Activated CD4-positive, alpha-beta T cell treated with anti-CD3 and anti-CD28 coated beads, Interleukin-2, amount 50 U/mL, for 1 hour (primary cell): Measurements from ENCODE around the gene C2CD5.
"Not testable (repeated sequence)": the region's sequence is repeated elsewhere in the genome, so short reads cannot be mapped to it uniquely, and the experiment has no call there.

Experiments
- DNase-seq: peaks from one replicate; pipeline ENCODE4 v3.0.0-alpha.2; 2020

The C2CD5 gene

DNA sequence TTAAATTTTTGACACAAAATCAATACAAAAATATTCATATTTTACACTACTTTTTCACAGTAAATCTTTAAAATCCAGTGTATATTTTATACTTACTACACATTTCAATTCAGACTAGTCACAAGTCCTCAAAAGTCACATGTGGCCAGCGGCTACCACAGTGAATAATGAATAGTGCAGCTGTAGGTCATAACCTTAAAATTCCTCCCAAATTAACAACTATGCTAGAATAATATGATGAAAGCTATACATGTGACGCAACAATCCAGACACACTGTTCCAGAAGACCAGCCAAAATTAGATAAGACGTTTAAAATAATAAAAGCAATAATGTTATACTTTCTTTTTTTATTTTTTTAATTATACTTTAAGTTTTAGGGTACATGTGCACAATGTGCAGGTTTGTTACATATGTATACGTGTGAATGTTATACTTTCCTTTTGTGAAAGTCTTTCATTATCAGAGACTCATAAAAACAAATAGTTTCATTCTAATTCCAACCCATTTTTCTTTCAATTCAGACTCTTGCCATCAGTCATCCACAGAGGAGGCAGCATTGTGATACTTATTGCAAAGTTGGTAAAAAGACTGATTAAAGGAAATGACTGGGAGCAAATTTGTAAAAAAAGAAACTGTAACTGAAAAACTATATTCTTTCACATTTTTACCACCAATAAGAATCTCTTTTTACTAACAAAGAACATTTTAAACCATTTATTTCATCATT is 67.0 kb downstream of the C2CD5 start:
- no peak for DNase-seq

DNA sequence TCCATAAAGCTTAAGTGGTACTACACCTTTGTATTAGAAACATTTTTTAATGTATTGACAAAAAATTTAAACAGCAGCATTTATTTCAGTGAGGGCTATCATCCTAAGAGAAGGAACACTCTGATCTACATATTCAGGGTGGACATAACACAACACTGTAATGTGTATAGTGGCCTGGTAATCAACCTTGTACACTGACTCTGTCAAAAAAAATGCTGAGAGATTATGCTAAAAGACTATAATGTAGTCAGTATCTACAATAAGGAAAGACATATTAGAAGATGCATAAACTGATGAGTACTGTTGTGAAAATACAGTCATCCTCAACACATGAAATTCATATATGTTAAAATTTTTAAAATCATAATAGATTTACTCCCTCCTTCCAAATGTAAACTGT is 68.2 kb downstream of the C2CD5 start:
- no peak for DNase-seq

GRCh38 chr12:22474970-22475720 is 69.2 kb downstream of the C2CD5 start:
- no peak for DNase-seq

DNA sequence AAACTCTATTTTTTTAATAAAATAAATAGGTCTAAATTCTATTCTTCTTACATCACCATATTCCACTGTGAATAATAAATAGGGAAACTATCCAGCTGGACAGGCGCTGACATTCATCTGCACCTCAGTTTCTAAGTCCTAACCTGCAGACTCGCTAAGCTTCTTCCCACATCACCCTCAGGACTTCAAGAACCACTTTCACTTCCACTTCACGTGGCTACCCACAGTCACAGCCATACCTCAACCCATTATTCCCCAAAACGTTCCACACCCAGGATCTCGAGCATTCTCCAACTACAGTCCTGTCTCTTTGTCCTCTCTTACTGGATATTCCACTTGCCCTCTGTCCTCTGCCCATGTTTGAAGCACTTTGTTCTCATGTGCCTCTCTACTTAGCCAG is 71.1 kb downstream of the C2CD5 start:
- DNase-seq, result no peak

DNA sequence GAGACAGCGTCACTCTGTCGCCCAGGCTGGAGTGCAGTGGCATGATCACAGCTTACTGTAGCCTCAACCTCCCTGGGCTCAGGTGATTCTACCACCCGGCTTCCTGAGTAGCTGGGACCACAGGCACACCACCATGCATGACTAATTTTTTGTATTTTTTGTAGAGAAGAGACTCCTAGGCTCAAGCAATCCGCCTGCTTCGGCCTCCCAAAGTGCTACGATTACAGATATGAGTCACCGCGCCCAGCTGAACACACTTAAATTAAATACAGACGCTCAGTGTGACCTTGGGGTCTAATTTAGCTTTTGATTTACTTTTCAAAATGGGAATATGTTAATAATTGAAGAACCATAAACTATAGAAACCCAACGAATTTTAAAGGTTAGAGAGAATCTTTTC is 77.2 kb downstream of the C2CD5 start:
- DNase-seq, result no peak

DNA sequence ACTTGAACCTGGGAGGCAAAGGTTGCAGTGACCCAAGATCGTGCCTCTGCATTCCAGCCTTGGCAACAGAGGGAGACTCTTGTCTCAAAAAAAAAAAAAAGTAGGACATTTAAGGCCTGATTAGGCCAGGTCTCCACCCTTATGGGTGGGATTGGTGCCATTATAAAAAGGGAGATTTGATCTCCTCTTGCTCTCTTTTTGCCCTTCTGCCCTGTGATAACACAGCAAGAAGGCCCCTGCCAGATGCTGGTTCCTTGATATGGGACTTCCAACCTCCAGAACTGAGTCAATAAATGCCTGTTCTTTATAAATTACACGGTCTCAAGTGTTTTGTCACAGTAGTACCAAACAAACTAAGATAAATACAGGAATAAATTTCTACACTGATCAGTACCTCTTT is 81.0 kb downstream of the C2CD5 start:
- DNase-seq, result no peak

DNA sequence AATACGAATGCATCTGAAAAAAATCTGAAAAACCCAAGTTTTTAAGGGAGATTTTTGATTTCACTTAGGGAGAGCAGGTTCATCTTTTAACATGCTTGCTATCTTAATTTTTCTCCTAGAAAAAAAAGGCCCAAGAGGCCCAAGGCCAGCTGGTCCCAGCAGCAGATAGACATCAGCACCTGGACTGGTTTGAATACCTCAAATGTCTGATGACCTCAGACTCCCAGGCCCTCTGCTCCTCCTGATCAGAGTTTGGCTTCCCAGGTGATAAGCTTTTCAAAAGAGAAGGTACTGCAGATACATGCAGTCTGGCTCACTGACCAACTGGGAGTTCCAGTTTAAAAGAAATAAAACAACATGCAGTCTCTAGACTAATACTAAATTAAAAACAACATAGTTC is 82.6 kb downstream of the C2CD5 start:
- no peak for DNase-seq

- DNase-seq, result no peak
Observed at GRCh38 chr12:22459838-22460490, 84.4 kb downstream of the C2CD5 start.

- no peak for DNase-seq
Observed at GRCh38 chr12:22458298-22458937, 85.9 kb downstream of the C2CD5 start.

- no peak for DNase-seq
Observed at GRCh38 chr12:22457085-22457484, 87.3 kb downstream of the C2CD5 start.

DNA sequence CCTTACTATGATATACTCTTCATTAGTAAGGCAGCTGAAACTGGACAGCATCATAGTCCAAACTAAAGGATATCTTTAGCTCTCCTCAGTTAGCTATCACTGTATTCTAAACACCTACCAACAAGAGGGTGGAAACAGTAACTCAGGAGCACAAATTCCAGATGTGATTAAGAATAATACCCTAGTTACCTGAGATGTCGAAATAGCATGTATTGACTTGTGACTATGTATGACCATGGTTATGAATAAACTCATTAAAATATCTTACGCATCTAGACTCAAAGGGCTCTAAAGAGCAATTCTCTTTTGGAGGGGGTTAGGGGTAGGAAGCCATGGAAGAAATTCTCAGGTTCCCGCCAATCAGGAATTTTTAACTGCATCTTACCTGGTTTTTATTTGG is 90.8 kb downstream of the C2CD5 start:
- no peak for DNase-seq

DNA sequence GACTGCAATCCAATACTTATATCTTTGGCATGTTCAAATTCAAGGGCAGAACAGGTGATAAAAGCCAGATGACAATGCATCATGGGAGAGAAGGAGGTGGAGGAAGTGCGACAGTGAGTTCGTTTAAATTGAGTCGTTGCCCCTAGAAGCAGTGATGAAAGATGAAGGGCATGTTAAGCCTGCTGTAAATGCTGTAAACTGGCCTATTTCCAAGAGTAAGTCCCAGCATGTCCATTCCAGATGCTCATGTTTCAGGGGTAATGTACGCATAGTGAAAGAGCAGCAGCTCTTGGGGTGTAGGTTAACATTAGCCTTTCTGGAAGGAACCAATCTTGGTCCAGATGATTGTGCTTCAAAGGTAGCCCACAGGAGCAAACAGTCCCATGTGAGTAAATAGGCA is 97.1 kb downstream of the C2CD5 start:
- DNase-seq, result no peak

- DNase-seq, result not testable (repeated sequence)
Observed at GRCh38 chr12:22444317-22444665, 100.1 kb downstream of the C2CD5 start.

DNA sequence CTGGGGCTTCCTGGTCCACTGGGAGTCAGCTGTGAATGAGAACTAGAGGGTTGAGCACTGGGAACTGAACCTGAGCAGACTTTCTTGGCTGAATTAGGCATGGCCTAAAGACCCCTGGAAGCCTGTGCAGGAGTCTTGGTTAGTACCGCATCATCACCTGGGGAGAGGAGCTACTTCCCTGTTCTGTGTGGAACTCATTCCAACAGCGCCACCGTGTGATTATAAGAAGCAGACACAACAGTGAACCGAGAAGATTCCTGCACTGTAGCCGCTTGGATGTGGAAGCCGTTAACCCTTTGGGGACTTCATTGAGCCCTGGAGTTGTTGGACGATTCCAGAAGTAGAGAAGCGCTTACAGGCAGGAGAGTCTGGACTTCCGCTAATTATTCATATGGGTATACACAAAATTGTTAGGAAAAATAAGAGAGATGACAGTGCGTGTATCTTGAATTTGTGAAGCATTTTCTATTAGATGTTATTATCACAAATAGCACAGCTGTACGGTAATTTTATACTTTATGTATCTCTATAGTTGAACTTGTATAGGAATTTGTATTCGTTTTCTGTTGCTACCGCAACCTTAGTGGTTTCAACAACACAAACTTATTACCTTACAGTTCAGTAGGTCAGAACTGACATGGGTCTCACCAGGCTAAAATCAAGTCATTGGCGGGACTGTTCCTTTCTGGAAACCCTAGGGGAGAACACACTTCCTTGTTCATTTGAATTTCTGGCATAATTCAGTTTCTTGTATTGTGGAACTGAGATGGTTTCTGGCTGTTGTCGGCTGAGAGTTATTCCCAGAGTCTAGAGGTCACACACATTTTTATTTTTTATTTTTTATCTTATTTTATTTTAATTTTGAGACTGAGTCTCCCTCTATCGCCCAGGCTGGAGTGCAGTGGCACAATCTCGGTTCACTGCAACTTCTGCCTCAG is 100.7 kb downstream of the C2CD5 start:
- DNase-seq, result peak; percentile 54

- DNase-seq, result no peak
Observed at GRCh38 chr12:22437031-22437806, 107.1 kb downstream of the C2CD5 start.

GRCh38 chr12:22435583-22435982 is 108.8 kb downstream of the C2CD5 start:
- DNase-seq, result no peak

GRCh38 chr12:22431693-22432251 is 112.6 kb downstream of the C2CD5 start:
- no peak for DNase-seq

DNA sequence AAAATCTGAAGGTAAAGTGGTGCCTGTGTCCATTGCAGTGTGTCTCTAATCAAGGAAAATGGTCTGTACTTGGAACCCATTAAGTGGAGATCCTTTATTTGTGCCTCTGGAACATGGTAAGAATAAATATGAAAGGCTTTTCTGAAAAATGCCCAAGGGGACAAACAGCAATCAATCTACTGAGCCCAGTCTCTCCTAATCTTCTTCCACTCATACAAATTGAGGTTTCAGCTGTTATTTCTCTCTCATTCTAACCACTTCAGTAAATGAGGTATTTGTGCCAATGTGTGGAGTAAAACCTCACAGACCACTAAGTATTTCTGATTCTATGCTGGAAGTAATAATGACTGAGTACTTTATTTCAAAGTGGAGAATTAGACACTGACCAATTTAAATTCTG is 127.5 kb downstream of the C2CD5 start:
- no peak for DNase-seq

- no peak for DNase-seq
Observed at GRCh38 chr12:22415342-22416309, 128.7 kb downstream of the C2CD5 start.

DNA sequence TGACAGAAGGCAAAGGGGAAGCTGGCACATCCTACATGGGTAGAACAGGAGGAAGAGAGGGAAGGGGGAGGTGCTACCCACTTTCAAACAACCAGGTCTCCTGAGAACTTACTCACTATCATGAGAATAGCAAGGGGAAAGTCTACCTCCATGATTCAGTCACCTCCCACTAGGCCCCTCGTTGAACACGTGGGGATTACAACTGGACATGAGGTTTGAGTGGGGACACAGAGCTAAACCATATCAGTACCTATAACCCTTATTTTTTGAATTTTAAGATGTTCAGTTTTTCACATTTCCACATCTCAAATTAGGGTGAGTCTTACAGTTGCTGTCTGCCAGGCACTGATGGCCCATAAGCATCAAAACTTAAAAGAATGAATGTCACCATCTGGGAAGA is 129.6 kb downstream of the C2CD5 start:
- DNase-seq, result no peak
